Parathyroid adenoma (tissue), 2 donors: ENCODE data around the gene SLC34A2.

ENCODE experiments used
- H2AFZ ChIP-seq: fragments of 300-600 bp; sonication (generic); one replicate; pipeline ENCODE4 v1.7.0; 2017; ENCODE audit warnings: antibody characterized with exemption, mild to moderate bottlenecking
- H3K27ac ChIP-seq: fragments of 300-600 bp; sonication (generic); one replicate; pipeline ENCODE4 v1.7.0; 2017
- H3K27me3 ChIP-seq: fragments of 300-600 bp; sonication (generic); one replicate; pipeline ENCODE4 v1.7.0; 2017; ENCODE audit warnings: low read length; ENCODE audit not compliant: control insufficient read depth, insufficient read depth
- H3K36me3 ChIP-seq: fragments of 300-600 bp; sonication (generic); one replicate; pipeline ENCODE4 v1.7.0; 2017; ENCODE audit warnings: low read length; ENCODE audit not compliant: control insufficient read depth, insufficient read depth
- H3K4me1 ChIP-seq: fragments of 300-600 bp; sonication (generic); one replicate; pipeline ENCODE4 v1.7.0; 2017; ENCODE audit warnings: control low read depth
- H3K4me2 ChIP-seq: fragments of 300-600 bp; sonication (generic); one replicate; pipeline ENCODE4 v1.7.0; 2017; ENCODE audit warnings: low read length
- H3K4me3 ChIP-seq: fragments of 300-600 bp; sonication (generic); one replicate; pipeline ENCODE4 v1.7.0; 2017; ENCODE audit warnings: low read depth, low read length
- H3K79me2 ChIP-seq: fragments of 300-600 bp; sonication (generic); one replicate; pipeline ENCODE4 v1.7.0; 2017; ENCODE audit warnings: control low read depth
- H3K9ac ChIP-seq: fragments of 300-600 bp; sonication (generic); one replicate; pipeline ENCODE4 v1.7.0; 2017; ENCODE audit warnings: mild to moderate bottlenecking
- H3K9me3 ChIP-seq: fragments of 300-600 bp; sonication (generic); one replicate; pipeline ENCODE4 v1.7.0; 2017; ENCODE audit warnings: low read length; ENCODE audit not compliant: control insufficient read depth
- TF ChIP-seq, protein P1 (sequence below): fragments of 300-600 bp; sonication (generic); IDR thresholded peaks from one replicate; pipeline ENCODE4 v1.7.0; 2017; ENCODE audit warnings: antibody characterized with exemption, mild to moderate bottlenecking
- donor health status: primary hyperparathyroidism.

SLC34A2 gene

DNA sequence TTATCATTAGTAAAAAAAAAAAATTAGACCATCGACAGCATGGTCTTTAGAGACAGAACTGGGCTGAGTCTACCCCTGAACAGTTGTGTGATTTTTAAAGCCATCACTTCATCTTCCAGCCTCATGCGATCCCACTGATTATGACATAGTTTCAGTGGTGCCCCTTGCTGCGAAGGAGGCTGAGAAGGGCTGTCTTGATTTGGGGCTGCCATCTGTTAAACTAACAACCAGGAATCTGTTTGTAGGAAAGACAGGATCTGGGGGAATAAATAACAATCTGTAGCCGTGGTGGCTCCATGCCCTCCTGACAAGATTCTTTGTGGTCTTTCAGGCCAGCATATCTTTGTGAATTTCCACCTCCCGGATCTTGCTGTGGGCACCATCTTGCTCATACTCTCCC, 17.1 kb downstream of the SLC34A2 start:
- H3K36me3 ChIP-seq = no peaks in the 10 kb centered on the region
- no peaks in the 10 kb centered on the region for H3K9me3 ChIP-seq
- H3K4me2 ChIP-seq = no peak overlapping the region
- TF ChIP-seq, protein P1, sequence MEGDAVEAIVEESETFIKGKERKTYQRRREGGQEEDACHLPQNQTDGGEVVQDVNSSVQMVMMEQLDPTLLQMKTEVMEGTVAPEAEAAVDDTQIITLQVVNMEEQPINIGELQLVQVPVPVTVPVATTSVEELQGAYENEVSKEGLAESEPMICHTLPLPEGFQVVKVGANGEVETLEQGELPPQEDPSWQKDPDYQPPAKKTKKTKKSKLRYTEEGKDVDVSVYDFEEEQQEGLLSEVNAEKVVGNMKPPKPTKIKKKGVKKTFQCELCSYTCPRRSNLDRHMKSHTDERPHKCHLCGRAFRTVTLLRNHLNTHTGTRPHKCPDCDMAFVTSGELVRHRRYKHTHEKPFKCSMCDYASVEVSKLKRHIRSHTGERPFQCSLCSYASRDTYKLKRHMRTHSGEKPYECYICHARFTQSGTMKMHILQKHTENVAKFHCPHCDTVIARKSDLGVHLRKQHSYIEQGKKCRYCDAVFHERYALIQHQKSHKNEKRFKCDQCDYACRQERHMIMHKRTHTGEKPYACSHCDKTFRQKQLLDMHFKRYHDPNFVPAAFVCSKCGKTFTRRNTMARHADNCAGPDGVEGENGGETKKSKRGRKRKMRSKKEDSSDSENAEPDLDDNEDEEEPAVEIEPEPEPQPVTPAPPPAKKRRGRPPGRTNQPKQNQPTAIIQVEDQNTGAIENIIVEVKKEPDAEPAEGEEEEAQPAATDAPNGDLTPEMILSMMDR = no peak
- no peak overlapping the region for H3K4me3 ChIP-seq
- H3K27ac ChIP-seq = no peak overlapping the region
- no peaks in the 10 kb centered on the region for H3K79me2 ChIP-seq
- no peak overlapping the region for H3K9ac ChIP-seq
- H2AFZ ChIP-seq = no peak overlapping the region
- H3K4me1 ChIP-seq = no peaks in the 10 kb centered on the region
- no peaks in the 10 kb centered on the region for H3K27me3 ChIP-seq

DNA sequence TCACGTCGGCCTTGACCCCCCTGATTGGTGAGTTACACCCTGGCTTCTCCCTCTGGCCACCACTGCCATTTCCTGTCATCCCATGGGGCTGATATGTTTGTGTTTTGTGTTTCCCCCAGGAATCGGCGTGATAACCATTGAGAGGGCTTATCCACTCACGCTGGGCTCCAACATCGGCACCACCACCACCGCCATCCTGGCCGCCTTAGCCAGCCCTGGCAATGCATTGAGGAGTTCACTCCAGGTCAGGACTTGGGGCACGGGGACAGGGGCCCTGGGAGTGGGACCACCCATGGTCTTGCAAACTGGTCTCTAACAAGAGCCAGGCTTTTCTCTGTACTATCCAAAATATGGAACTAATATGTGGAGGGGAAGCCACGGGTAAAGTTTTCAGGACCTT, 18.7 kb downstream of the SLC34A2 start:
- Histone ChIP-seq H3K36me3 (no peaks in the 10 kb centered on the region), H3K27me3 (no peaks in the 10 kb centered on the region), H3K79me2 (no peaks in the 10 kb centered on the region)

DNA sequence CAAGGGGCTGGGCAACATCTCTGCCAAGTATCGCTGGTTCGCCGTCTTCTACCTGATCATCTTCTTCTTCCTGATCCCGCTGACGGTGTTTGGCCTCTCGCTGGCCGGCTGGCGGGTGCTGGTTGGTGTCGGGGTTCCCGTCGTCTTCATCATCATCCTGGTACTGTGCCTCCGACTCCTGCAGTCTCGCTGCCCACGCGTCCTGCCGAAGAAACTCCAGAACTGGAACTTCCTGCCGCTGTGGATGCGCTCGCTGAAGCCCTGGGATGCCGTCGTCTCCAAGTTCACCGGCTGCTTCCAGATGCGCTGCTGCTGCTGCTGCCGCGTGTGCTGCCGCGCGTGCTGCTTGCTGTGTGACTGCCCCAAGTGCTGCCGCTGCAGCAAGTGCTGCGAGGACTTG, 20.6 kb downstream of the SLC34A2 start:
- no peaks in the 10 kb centered on the region for H3K9me3 ChIP-seq
- H3K9ac ChIP-seq = no peak overlapping the region
- H3K27me3 ChIP-seq = no peaks in the 10 kb centered on the region
- no peak overlapping the region for H3K4me2 ChIP-seq
- no peak overlapping the region for H2AFZ ChIP-seq
- no peak overlapping the region for H3K27ac ChIP-seq
- H3K4me1 ChIP-seq = no peaks in the 10 kb centered on the region
- TF ChIP-seq, protein P1 = no peak
- H3K36me3 ChIP-seq = no peaks in the 10 kb centered on the region
- no peak overlapping the region for H3K4me3 ChIP-seq
- H3K79me2 ChIP-seq = no peaks in the 10 kb centered on the region

More for the DNA sequence above, 18.7 kb downstream of the SLC34A2 start:
- Histone ChIP-seq H3K4me1 (no peaks in the 10 kb centered on the region), H3K9ac (no peak overlapping the region), H3K4me2 (no peak overlapping the region), H3K9me3 (no peaks in the 10 kb centered on the region), H3K4me3 (no peak overlapping the region), H3K27ac (no peak overlapping the region), H2AFZ (no peak overlapping the region)
- TF ChIP-seq, protein P1 = no peak

DNA sequence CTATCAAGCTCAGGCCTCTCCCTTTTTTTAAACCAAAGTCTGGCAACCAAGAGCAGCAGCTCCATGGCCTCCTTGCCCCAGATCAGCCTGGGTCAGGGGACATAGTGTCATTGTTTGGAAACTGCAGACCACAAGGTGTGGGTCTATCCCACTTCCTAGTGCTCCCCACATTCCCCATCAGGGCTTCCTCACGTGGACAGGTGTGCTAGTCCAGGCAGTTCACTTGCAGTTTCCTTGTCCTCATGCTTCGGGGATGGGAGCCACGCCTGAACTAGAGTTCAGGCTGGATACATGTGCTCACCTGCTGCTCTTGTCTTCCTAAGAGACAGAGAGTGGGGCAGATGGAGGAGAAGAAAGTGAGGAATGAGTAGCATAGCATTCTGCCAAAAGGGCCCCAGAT, 21.5 kb downstream of the SLC34A2 start:
- Histone ChIP-seq H3K79me2 (no peaks in the 10 kb centered on the region), H3K9ac (no peak overlapping the region), H3K4me1 (no peaks in the 10 kb centered on the region), H3K27me3 (no peaks in the 10 kb centered on the region), H3K9me3 (no peaks in the 10 kb centered on the region), H3K4me3 (no peak overlapping the region), H3K36me3 (no peaks in the 10 kb centered on the region), H3K27ac (no peak overlapping the region), H2AFZ (no peak overlapping the region), H3K4me2 (no peak overlapping the region)
- TF ChIP-seq, protein P1 = no peak

DNA sequence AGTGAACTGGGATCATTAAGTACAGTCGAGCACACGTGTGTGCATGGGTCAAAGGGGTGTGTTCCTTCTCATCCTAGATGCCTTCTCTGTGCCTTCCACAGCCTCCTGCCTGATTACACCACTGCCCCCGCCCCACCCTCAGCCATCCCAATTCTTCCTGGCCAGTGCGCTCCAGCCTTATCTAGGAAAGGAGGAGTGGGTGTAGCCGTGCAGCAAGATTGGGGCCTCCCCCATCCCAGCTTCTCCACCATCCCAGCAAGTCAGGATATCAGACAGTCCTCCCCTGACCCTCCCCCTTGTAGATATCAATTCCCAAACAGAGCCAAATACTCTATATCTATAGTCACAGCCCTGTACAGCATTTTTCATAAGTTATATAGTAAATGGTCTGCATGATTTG, 22.3 kb downstream of the SLC34A2 start:
- Histone ChIP-seq H2AFZ (no peak overlapping the region), H3K79me2 (no peaks in the 10 kb centered on the region), H3K4me3 (no peak overlapping the region), H3K27ac (no peak overlapping the region), H3K27me3 (no peaks in the 10 kb centered on the region), H3K9ac (no peak overlapping the region), H3K9me3 (no peaks in the 10 kb centered on the region), H3K4me1 (no peaks in the 10 kb centered on the region), H3K36me3 (no peaks in the 10 kb centered on the region), H3K4me2 (no peak overlapping the region)
- TF ChIP-seq, protein P1 = no peak
